ENCODE results near the gene ARMC12. TPM values are rescaled to one million over a fixed set of nuclear protein-coding genes. Genes with fewer than 3 reads are reported as not detected.

The ARMC12 gene
- polyA plus RNA-seq, 2 of the 4 experiments (the other 2 are of a cell fraction), result 0.44 to 0.88 TPM

DNA sequence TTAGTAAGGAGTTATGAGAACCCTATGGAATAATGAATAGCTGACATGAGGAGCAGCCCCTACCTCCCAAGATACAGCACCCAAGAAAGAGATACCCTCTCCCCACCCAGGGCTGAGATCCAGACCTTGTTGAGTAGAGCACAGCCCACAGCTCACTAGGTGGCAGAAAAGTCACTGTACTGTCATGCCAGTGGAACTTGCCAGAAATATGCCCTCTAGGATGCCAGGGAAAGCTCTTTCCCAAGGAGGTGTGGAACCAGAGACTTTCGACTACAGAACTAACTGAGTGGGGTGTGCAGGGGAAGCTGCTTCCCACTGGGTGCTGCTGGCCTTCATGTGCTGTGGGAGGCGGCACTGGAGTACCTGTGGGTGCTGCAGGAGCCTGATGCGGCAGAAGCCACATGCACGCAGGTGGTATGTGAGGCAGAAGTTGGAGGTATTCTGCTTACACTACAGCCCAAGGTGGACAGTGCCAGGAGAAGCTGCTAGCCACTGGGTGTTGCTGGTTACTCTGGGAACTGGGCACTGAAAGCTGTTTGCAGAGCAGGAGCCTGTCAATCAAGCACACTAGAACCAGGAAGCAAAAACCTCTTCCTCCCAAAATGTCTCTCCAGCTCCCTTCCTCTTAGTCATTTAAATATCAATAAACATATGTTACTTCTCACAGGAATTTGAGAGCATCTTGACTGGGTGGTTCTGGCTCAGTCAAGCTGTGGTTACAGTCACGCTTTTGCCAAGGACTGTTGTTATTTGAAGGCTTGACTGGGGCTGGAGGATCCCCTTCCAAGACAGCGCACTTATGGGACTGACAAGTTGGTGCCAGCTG lies 17.8 kb downstream of the ARMC12 start (continued):
- TF ChIP-seq CHD2 (IDR thresholded peaks at IDR 0.05; ENCODE audit: low read length, partially characterized antibody) (no peak), NR3C1 (IDR thresholded peaks at IDR 0.05) (no peak), ZC3H11A (IDR thresholded peaks at IDR 0.05) (no peak), BHLHE40 (IDR thresholded peaks at IDR 0.05; ENCODE audit: low read depth, low read length) (no peak)

DNA sequence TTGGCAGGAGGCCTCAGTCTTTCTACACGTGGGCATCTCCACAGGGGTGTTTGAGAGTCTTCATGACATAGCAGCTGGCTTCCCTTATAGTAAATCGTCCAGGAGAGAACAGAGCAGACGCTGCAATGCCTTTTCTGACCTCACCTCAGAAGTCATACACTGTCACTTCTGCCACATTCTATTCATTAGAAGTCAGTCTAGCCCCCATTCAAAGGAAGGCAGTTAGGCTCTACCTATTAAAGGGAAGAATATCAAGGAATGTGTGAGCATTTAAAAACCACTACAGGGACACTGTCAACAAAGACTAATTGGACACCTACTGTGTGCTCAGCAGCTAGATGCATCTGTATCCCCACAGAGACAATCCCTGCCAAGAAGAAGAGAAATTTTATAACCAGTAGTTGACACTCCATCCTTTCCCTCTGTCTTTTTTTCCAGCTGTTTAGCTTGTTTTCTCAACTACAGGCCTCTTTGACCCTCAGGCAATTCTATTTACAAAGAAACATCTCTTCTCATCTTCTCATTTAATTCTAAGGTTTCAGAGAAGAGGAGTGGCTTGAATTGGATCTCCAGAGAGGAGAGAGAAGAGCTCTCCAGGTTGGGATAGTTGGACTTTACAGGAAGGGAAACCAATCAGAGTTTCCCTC lies 18.6 kb downstream of the ARMC12 start:
- ATAC-seq (0 out of 6 replicates have a peak, but pooled peaks of 1 of the 2 experiments have one; percentile 44), FAIRE-seq (no peak), DNase-seq (ENCODE audit: low read depth in 1 of 2, low spot score in 1 of 2) (no peak)
- no peaks in the 10 kb centered on the region for H3K4me1 ChIP-seq
- H3K9me3 ChIP-seq, result no peaks in the 10 kb centered on the region
- TF ChIP-seq, protein P1, sequence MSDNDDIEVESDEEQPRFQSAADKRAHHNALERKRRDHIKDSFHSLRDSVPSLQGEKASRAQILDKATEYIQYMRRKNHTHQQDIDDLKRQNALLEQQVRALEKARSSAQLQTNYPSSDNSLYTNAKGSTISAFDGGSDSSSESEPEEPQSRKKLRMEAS (IDR thresholded peaks at IDR 0.05), result no peak
- no peak for TF ChIP-seq HOXA7 (CRISPR knock-in tag; IDR thresholded peaks at IDR 0.05)
- no peak for TF ChIP-seq BCL3 (IDR thresholded peaks at IDR 0.05)
- no peak for TF ChIP-seq ZC3H11A (IDR thresholded peaks at IDR 0.05)
- no peak for TF ChIP-seq POLR2A (IDR thresholded peaks at IDR 0.05; ENCODE audit: low read length)
- TF ChIP-seq RARB (CRISPR knock-in tag; IDR thresholded peaks at IDR 0.05), result no peak
- H3K4me3 ChIP-seq, result no peak overlapping the region
- CTCF ChIA-PET, result interaction anchor here (1.0 to 1.6 kb wide), 3 partner anchors 10 to 18 kb away, joined by 3 to 5 read pairs (median 4); no protein-coding TSS in a partner anchor
- POLR2A ChIA-PET, result no interaction called here
- no peak overlapping the region for H3K4me2 ChIP-seq
- WGBS (ENCODE audit: missing lambda C conversion rate), result 43% methylated on average over 3 of the region's 3 CpGs
- no peak overlapping the region for H3K27ac ChIP-seq

GRCh38 chr6:35757456-35758123 lies 20.8 kb downstream of the ARMC12 start:
- POLR2A ChIA-PET, result no interaction called here
- 52% methylated on average over 10 of the region's 10 CpGs for WGBS (ENCODE audit: missing lambda C conversion rate)

GRCh38 chr6:35759426-35759825 lies 22.6 kb downstream of the ARMC12 start:
- DNase-seq (ENCODE audit: low read depth in 1 of 2, low spot score in 1 of 2) (no peak), FAIRE-seq (no peak), ATAC-seq (no peak)
- H3K4me3 ChIP-seq, result no peak overlapping the region
- no peak overlapping the region for H3K4me2 ChIP-seq
- no peaks in the 10 kb centered on the region for H3K4me1 ChIP-seq
- no peaks in the 10 kb centered on the region for H3K9me3 ChIP-seq
- H3K27ac ChIP-seq, result no peak overlapping the region
- WGBS (ENCODE audit: missing lambda C conversion rate), result 44% methylated on average over 3 of the region's 3 CpGs
- POLR2A ChIA-PET, result no interaction called here
- CTCF ChIA-PET, result no interaction called here
- no peak for TF ChIP-seq ESRRA (IDR thresholded peaks at IDR 0.05; ENCODE audit: borderline replicate concordance, low read length)
- TF ChIP-seq HOXB13 (CRISPR knock-in tag; IDR thresholded peaks at IDR 0.05; ENCODE audit: low read depth), result no peak
- no peak for TF ChIP-seq POLR2AphosphoS2 (conservative IDR thresholded peaks at IDR 0.05; ENCODE audit: low read length)
- no peak for TF ChIP-seq FOSB (CRISPR knock-in tag; IDR thresholded peaks at IDR 0.05)
- TF ChIP-seq EHMT2 (IDR thresholded peaks at IDR 0.05; ENCODE audit: low read depth), result no peak
- TF ChIP-seq FOXS1 (CRISPR knock-in tag; IDR thresholded peaks at IDR 0.05), result no peak
- no peak for TF ChIP-seq GATA3 (IDR thresholded peaks at IDR 0.05; ENCODE audit: borderline replicate concordance)
- TF ChIP-seq HOXA7 (CRISPR knock-in tag; IDR thresholded peaks at IDR 0.05), result no peak
- no peak for TF ChIP-seq HEYL (CRISPR knock-in tag; IDR thresholded peaks at IDR 0.05)

More at GRCh38 chr6:35757456-35758123, 20.8 kb downstream of the ARMC12 start:
- peak; percentile 46 to 57 for DNase-seq (ENCODE audit: low read depth in 1 of 2, low spot score in 1 of 2)
- Histone ChIP-seq H3K9me3 (no peaks in the 10 kb centered on the region), H3K4me3 (no peak overlapping the region), H3K27ac (no peak overlapping the region), H3K4me1 (no peaks in the 10 kb centered on the region), H3K4me2 (no peak overlapping the region)
- peak; percentile 81 to 87; a peak in 5 of 6 replicates for ATAC-seq
- TF ChIP-seq, protein P2, sequence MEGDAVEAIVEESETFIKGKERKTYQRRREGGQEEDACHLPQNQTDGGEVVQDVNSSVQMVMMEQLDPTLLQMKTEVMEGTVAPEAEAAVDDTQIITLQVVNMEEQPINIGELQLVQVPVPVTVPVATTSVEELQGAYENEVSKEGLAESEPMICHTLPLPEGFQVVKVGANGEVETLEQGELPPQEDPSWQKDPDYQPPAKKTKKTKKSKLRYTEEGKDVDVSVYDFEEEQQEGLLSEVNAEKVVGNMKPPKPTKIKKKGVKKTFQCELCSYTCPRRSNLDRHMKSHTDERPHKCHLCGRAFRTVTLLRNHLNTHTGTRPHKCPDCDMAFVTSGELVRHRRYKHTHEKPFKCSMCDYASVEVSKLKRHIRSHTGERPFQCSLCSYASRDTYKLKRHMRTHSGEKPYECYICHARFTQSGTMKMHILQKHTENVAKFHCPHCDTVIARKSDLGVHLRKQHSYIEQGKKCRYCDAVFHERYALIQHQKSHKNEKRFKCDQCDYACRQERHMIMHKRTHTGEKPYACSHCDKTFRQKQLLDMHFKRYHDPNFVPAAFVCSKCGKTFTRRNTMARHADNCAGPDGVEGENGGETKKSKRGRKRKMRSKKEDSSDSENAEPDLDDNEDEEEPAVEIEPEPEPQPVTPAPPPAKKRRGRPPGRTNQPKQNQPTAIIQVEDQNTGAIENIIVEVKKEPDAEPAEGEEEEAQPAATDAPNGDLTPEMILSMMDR (IDR thresholded peaks at IDR 0.05), result peak; percentile 36
- peak; percentile 37; the same call in 2 of the 3 replicates for TF ChIP-seq SMC3 (IDR thresholded peaks at IDR 0.05)
- TF ChIP-seq, protein P3, sequence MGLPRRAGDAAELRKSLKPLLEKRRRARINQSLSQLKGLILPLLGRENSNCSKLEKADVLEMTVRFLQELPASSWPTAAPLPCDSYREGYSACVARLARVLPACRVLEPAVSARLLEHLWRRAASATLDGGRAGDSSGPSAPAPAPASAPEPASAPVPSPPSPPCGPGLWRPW (IDR thresholded peaks at IDR 0.05), result no peak
- CTCF ChIA-PET, result interaction anchor here (1.5 kb wide), 2 partner anchors 20 to 234 kb away, joined by 3 to 5 read pairs; partner anchors contain the start of gene ARMC12
- FAIRE-seq, result no peak

Data from A549 (cell line).